Measurements from ENCODE around the gene SYT2. TPM values are rescaled to one million over a fixed set of nuclear protein-coding genes. Genes with fewer than 3 reads are reported as not detected.
"Not testable (repeated sequence)": the region's sequence is repeated elsewhere in the genome, so short reads cannot be mapped to it uniquely, and the experiment has no call there.

Gene SYT2
- total RNA-seq, 1 experiment from 2014 or later: 0.35 TPM

GRCh38 chr1:202593845-202594244 lies 116.4 kb downstream of the SYT2 start:
- DNase-seq (ENCODE audit: low spot score): peak; percentile 67

DNA sequence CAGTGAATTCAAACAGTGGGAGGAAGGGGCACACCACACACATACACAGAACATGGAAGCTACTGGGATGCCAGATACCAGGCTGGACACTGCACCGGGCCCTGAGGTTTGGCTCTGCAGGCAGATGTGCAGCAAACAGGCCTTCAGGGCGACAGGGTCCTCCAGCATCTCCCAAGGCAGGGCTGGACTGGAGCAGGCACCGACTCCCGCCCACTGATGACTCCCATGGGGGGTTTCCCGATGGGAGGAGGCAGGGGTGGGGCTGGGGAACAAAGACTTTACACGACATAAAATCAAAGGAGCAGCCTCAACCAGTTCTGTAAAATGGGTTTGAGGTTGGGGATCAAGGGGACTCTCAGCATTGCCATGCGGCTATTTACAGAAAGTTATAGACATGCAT lies 118.1 kb downstream of the SYT2 start:
- no peak for DNase-seq (ENCODE audit: low spot score)

GRCh38 chr1:202591515-202591914 lies 118.7 kb downstream of the SYT2 start:
- DNase-seq (ENCODE audit: low spot score): no peak

GRCh38 chr1:202590975-202591411 lies 119.3 kb downstream of the SYT2 start:
- DNase-seq (ENCODE audit: low spot score): no peak

DNA sequence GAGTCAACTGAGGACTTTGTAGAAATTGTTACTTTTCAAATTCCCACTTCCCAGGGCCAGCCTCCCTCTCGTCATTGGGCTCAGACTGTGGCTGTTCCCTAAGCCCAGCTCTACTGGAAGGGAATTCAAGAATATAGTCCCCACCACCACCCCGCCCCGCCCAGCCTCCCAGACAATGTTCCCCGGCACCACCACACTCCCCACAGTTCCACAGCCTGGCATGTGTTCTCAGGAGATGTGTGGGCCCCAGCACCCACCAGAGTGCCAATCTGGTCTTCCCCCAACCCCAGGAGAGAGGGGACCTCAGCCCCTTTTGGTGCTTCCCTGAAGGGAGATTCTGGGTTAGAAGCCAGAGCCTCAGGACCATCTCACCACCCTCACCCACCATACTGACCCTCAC lies 120.1 kb downstream of the SYT2 start:
- no peak for DNase-seq (ENCODE audit: low spot score)

DNA sequence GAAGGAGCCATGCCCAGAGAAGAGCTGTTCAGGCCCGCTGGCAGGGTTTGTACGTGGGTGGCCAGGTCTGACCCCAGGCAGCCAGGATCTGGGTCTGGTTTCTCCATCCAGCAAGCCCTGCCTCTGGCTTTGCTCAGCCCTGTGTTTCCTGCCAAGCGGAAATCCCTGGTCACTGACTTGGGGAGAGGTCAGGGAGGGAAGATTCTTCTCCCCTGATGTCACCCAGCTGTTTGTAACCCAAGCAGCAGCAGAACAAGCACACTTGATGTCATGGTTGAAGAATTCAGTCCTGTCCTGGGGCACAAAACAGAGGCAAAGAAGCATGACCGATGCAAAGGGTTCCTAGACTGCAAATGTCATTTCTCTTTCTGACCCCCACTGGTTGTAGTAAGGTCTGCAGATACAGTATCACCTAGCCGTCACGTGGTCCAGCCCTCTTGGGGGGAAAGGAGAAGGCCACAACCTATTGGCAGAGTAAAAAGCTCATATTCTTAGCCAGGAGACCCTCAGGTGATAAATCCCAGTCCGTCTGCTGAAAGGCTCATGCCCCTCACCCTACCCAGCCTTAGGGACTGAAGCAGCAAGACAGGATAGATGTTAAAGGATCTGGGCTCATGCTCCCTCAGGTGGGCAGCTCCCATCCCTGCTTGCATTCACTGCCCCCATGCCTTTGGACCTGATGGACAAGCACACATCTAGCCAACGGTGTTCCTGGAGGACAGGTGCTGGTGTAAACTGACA lies 120.9 kb downstream of the SYT2 start:
- peak; percentile 99 for DNase-seq (ENCODE audit: low spot score)

- DNase-seq (ENCODE audit: low spot score): no peak
These were observed 121.6 kb downstream of the SYT2 start for GRCh38 chr1:202588503-202589189.

- DNase-seq (ENCODE audit: low spot score): no peak
These were observed 122.3 kb downstream of the SYT2 start for GRCh38 chr1:202587859-202588485.

GRCh38 chr1:202586871-202587270 lies 123.4 kb downstream of the SYT2 start:
- no peak for DNase-seq (ENCODE audit: low spot score)

- peak; percentile 48 for DNase-seq (ENCODE audit: low spot score)
These were observed 124.0 kb downstream of the SYT2 start for GRCh38 chr1:202586018-202586821.

DNA sequence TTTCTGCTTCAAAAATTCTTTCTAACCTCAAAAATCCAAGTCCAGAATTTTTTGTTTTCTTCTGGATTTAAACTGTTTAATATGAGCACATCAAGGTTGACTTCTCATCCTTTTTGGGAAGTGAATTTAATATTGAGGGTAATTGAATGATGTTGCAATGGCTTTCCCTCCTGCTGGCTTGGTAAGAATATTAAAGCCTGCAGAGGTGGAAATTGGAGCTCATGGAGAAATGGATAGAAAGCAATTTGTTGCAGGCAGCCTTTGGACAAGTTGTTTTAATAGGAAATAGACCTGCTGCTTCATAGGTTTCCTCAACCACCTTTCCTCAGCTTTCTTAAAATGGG lies 124.7 kb downstream of the SYT2 start:
- DNase-seq (ENCODE audit: low spot score): no peak

GRCh38 chr1:202584707-202585589 lies 125.3 kb downstream of the SYT2 start:
- DNase-seq (ENCODE audit: low spot score): peak; percentile 79

DNA sequence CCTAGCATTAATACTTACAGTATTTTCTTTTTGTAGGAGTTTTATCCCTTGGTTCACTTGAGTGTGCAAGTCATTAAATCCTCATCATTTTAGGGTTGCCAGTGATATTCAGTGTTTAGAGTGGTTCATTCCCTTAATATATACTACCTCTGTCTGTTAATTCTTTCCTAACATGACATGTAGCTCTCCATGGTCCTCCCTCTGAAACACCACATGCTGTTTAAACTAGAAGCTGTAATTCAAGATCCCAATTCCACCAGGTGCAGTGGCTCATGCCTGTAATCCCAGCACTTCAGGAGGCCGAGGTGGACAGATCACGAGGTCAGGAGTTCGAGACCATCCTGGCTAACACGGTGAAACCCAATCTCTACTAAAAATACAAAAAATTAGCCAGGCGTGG lies 127.9 kb downstream of the SYT2 start:
- DNase-seq (ENCODE audit: low spot score): not testable (repeated sequence)

GRCh38 chr1:202580619-202581018 lies 129.6 kb downstream of the SYT2 start:
- DNase-seq (ENCODE audit: low spot score): peak; percentile 24

DNA sequence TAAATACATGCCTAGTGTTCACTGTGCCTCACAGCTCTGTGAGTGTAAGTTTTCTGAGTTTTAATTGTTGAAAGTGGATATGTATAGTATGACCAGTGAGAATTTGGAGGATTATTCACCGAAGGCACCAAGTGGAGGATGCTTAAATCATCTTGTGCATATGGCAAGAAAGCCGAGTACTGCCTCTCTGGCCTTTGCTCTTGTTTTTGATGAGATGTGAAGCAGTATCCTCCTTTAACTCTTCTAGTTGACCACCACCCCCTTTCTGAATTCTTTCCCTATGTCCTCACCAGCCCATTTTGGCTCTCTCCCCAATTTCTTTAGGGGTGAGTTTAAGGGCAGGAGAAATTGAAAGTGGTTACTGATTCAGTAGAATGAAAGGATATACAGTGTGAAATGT lies 130.4 kb downstream of the SYT2 start:
- DNase-seq (ENCODE audit: low spot score): peak; percentile 74

DNA sequence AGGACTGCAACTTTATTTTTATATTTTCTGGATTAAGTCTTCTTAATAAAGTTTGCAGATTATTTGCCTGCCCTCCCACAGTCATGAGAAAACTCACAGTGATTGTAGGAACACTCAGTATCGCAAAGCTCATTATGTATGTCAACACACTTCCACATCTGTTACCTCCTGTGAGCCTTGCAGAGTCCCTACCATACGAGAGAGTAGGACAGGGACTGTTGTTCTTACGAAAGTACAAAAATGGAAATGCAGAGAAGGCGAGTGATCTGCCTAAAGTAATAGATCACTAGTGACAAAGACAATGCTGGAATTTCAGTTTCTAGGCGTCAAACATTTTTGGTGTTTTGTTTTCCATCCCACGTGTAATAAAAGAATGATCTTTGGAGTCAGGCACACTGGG lies 131.7 kb downstream of the SYT2 start:
- no peak for DNase-seq (ENCODE audit: low spot score)

DNA sequence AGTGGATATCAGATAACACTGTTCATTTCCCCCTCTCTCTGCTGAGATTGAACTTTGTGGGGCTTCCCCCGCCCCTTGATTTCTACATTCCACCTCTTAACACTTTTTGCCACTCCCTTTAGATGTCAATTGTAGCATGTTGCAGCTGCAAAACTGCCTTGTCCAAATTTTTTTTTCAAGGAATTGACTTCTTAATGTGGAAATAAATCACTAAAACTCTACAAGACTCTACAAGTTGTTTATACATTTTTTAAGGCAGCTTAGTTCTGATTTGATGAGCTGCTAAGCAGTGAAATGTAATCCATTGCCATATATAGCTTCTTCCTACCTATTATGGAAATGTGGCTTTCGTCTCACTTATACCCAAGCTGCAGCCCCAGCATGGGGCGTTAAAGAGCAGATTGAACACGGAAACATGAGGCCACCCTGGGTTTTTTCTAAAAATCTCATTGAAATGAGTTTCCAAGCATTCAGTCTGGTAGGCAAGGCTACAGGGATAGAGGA lies 132.2 kb downstream of the SYT2 start:
- DNase-seq (ENCODE audit: low spot score): peak; percentile 89

- DNase-seq (ENCODE audit: low spot score): no peak
These were observed 132.9 kb downstream of the SYT2 start for GRCh38 chr1:202577381-202577780.

- DNase-seq (ENCODE audit: low spot score): peak; percentile 88
These were observed 133.4 kb downstream of the SYT2 start for GRCh38 chr1:202576816-202577215.

DNA sequence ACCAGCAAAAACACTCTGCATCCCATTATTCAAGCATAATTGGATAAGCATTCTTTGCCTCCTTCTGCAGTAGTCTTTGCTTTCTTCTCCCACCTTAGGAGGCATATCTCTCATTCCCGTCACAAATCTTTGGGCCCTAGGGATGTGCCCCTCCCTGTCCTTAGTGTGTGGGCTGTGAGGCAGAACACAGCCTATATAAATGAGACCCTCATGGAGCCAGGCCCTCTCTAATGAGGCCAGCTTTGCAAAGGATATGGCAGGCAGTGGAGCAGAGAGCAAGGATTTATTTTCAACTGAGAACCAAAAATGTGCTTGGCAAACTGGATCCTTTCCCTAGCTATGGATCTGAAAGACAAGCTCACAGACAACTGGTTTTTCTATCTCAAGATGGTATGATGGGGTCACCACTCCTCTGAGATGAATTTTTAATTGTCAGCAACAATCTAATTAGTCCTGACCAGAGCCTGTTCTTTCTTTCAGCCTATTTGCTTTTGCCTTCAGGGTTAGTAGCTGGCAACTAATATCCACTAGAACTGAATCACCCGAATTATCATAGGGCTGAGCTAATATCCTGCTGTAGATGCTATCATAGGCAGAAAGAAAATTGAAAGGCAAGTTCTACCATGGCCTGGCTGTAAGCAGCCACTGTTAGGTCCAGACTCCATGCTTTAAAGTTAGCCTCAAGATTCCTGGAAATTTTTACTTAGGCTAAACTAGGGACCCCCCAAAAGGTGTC lies 134.2 kb downstream of the SYT2 start:
- peak; percentile 9 for DNase-seq (ENCODE audit: low spot score)
